ENCODE data around the gene AK8.

The AK8 gene

DNA sequence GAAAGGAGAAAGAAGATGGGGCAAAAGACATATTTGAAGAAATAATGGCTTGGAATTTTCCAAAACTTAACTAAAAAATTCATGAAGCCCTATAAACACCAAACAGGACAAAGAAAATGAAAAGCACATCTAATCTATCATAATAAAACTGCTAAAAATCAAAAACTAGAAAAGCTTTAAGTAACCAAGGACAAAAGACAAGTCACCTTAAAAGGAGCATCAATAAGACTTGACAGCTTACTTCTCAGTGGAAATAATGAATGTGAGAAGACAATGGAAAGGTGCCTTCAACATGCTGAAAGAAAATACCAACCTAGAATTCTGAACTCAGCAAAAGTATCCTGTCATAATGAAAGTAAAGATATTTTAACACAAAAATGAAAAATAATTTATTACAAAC, 180.9 kb downstream of the AK8 start:
- no peak for DNase-seq (ENCODE audit: extremely low spot score, insufficient read length, low read depth)
- no peak for FAIRE-seq

DNA sequence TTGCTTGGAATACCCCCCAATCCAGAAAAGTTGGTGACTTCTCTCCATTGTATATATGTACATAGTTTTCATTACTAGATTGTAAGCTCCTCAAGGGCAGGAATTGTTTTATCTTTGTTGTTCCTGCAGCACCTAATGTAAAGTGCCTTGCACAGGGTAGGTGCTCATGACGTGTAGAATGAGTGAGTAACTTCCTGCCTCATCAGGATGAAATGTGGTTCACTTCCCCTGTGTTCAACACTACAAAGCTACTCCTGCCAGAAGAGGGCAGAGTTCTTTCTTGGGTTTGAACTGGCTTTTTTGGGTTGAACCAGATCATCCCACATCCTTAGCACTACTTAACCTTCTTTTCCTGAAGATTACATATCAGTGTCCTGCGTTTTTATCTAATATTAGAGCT, 183.9 kb downstream of the AK8 start:
- no peak for DNase-seq (ENCODE audit: extremely low spot score, insufficient read length, low read depth)
- no peak for FAIRE-seq

- DNase-seq (ENCODE audit: extremely low spot score, insufficient read length, low read depth) (no peak), FAIRE-seq (no peak)
Measured at GRCh38 chr9:132690696-132691095, 187.4 kb downstream of the AK8 start.

- FAIRE-seq: no peak
- no peak for DNase-seq (ENCODE audit: extremely low spot score, insufficient read length, low read depth)
Measured at GRCh38 chr9:132683873-132684272, 194.2 kb downstream of the AK8 start.

GRCh38 chr9:132681561-132681960, 196.5 kb downstream of the AK8 start:
- DNase-seq (ENCODE audit: extremely low spot score, insufficient read length, low read depth): no peak
- no peak for FAIRE-seq

- DNase-seq (ENCODE audit: extremely low spot score, insufficient read length, low read depth): no peak
- no peak for FAIRE-seq
Measured at GRCh38 chr9:132679946-132680625, 198.0 kb downstream of the AK8 start.

GRCh38 chr9:132677976-132678375, 200.1 kb downstream of the AK8 start:
- no peak for FAIRE-seq

More at GRCh38 chr9:132677976-132678375, 200.1 kb downstream of the AK8 start:
- DNase-seq (ENCODE audit: extremely low spot score, insufficient read length, low read depth): no peak
